A549 (cell line): ENCODE results near the gene GSTM2. TPM values are rescaled to one million over a fixed set of nuclear protein-coding genes. Genes with fewer than 3 reads are reported as not detected.

Source experiments
- ATAC-seq, 2 experiments: fragments of 200-7000 bp in 1 of 2; fragments of >200 bp in 1 of 2; cut with Nextera tagmentation in 1 of 2; cut with Tn5 transposase in 1 of 2; 3 replicates each; pipeline versions ENCODE4 v1.8.0 to v1.9.1; 2018 to 2020; ENCODE audit warnings: mild to moderate bottlenecking in 1 of 2, moderate library complexity in 1 of 2
- CTCF ChIA-PET: fragments of 300-600 bp; sonication (Branson Sonifier 250); formaldehyde crosslinking; extraction: SDS; loops from one replicate; lab custom pipeline; 2021; ENCODE audit warnings: antibody characterized with exemption, inconsistent platforms; lab: Yijun Ruan, JAX
- POLR2A ChIA-PET: fragments of 350-600 bp; formaldehyde crosslinking; extraction: SDS; loops from one replicate; lab custom pipeline; 2021; ENCODE audit warnings: antibody characterized with exemption, inconsistent platforms; lab: Yijun Ruan, JAX
- DNase-seq, 2 experiments: peaks; one replicate each; pipeline versions ENCODE4 v3.0.0 to v3.0.0-alpha.2; 2011 to 2016; ENCODE audit warnings: low read depth in 1 of 2, low spot score in 1 of 2
- FAIRE-seq: peaks from 2 replicates; lab custom pipeline; 2011; peaks lifted over from hg19 to GRCh38; lab: Jason Lieb, UNC
- H3K27ac ChIP-seq, 2 experiments: fragments of >200 bp; sonication (Bioruptor Twin); formaldehyde crosslinking; 3 replicates each; pipeline ENCODE4 v1.5.1; 2016 to 2017
- H3K4me1 ChIP-seq: fragments of >200 bp; sonication (Bioruptor Twin); formaldehyde crosslinking; 3 replicates; pipeline ENCODE4 v1.6.1; 2016
- H3K4me2 ChIP-seq: fragments of >200 bp; sonication (Bioruptor Twin); formaldehyde crosslinking; 3 replicates; pipeline ENCODE4 v1.6.1; 2016
- H3K4me3 ChIP-seq: fragments of >200 bp; sonication (Bioruptor Twin); formaldehyde crosslinking; 3 replicates; pipeline ENCODE4 v1.5.1; 2016
- H3K9me3 ChIP-seq: fragments of >200 bp; sonication (Bioruptor Twin); formaldehyde crosslinking; 3 replicates; pipeline ENCODE4 v1.6.1; 2016
- ATOH8 ChIP-seq: fragments of 250-450 bp; sonication (Bioruptor Pico); IDR thresholded peaks from 2 replicates; pipeline ENCODE4 v1.5.0; 2020; ENCODE audit warnings: low read depth, mild to moderate bottlenecking, moderate library complexity
- CEBPB ChIP-seq, 2 experiments: fragments of >200 bp in 1 of 2; sonication (Bioruptor Twin) in 1 of 2; formaldehyde crosslinking in 1 of 2; IDR thresholded peaks; 2 replicates each; pipeline ENCODE4 v1.6.1; 2012 to 2016
- CHD4 ChIP-seq: fragments of 200-600 bp; sonication (generic); IDR thresholded peaks from 2 replicates; pipeline ENCODE4 v1.6.1; 2016; ENCODE audit warnings: antibody characterized with exemption, mild to moderate bottlenecking, borderline replicate concordance
- EHF ChIP-seq: fragments of 250-450 bp; sonication (Bioruptor Pico); IDR thresholded peaks from 2 replicates; pipeline ENCODE4 v1.5.0; 2020; ENCODE audit warnings: mild to moderate bottlenecking
- ELK1 ChIP-seq: fragments of 150-350 bp; IDR thresholded peaks from 2 replicates; pipeline ENCODE4 v1.6.1; 2014; ENCODE audit warnings: low read depth, mild to moderate bottlenecking, low read length
- ESRRA ChIP-seq: fragments of 150-350 bp; IDR thresholded peaks from 2 replicates; pipeline ENCODE4 v1.6.1; 2014; ENCODE audit warnings: mild to moderate bottlenecking, low read length, borderline replicate concordance
- FOSB ChIP-seq: fragments of 250-450 bp; sonication (Bioruptor Pico); IDR thresholded peaks from 2 replicates; pipeline ENCODE4 v1.5.0; 2020; ENCODE audit warnings: mild to moderate bottlenecking, moderate library complexity
- FOSL2 ChIP-seq, 2 experiments: fragments of 450-650 bp in 1 of 2; fragments of >200 bp in 1 of 2; sonication (Bioruptor Twin) in 1 of 2; formaldehyde crosslinking; IDR thresholded peaks; 2 replicates each; pipeline versions ENCODE4 v1.5.0 to v1.6.1; 2016 to 2020; ENCODE audit warnings: mild to moderate bottlenecking in 1 of 2, moderate library complexity in 1 of 2
- HES2 ChIP-seq: fragments of >200 bp; sonication (Bioruptor Twin); formaldehyde crosslinking; IDR thresholded peaks from 2 replicates; pipeline ENCODE4 v1.6.1; 2016
- HOXA7 ChIP-seq: fragments of 250-450 bp; sonication (Bioruptor Pico); IDR thresholded peaks from 2 replicates; pipeline ENCODE4 v1.5.0; 2020; ENCODE audit warnings: mild to moderate bottlenecking, moderate library complexity
- HOXB5 ChIP-seq: fragments of 250-450 bp; sonication (Bioruptor Pico); IDR thresholded peaks from 2 replicates; pipeline ENCODE4 v1.5.0; 2020; ENCODE audit warnings: mild to moderate bottlenecking, moderate library complexity
- JUNB ChIP-seq: fragments of >200 bp; sonication (Bioruptor Twin); formaldehyde crosslinking; IDR thresholded peaks from 2 replicates; pipeline ENCODE4 v1.6.1; 2016
- KDM5A ChIP-seq: fragments of 200-600 bp; sonication (generic); IDR thresholded peaks from 2 replicates; pipeline ENCODE4 v1.6.1; 2016; ENCODE audit warnings: antibody characterized with exemption, mild to moderate bottlenecking
- MAFK ChIP-seq: fragments of 450-650 bp; IDR thresholded peaks from 2 replicates; pipeline ENCODE4 v1.6.1; 2014; ENCODE audit not compliant: partially characterized antibody
- NR3C1 ChIP-seq: fragments of >200 bp; sonication (Bioruptor Twin); formaldehyde crosslinking; IDR thresholded peaks from 3 replicates; pipeline ENCODE4 v1.6.1; 2017
- PHF8 ChIP-seq: fragments of 200-600 bp; sonication (generic); IDR thresholded peaks from 2 replicates; pipeline ENCODE4 v1.6.1; 2016; ENCODE audit warnings: low read depth, mild to moderate bottlenecking, antibody characterized with exemption, moderate library complexity, borderline replicate concordance
- POLR2A ChIP-seq: IDR thresholded peaks from 2 replicates; pipeline ENCODE4 v1.6.1; 2012; ENCODE audit warnings: mild to moderate bottlenecking, low read length
- POLR2AphosphoS2 ChIP-seq: conservative IDR thresholded peaks from 2 replicates; pipeline ENCODE4 v1.6.1; 2012; ENCODE audit warnings: low read length, improper control_type of control experiment, inconsistent platforms
- RAD21 ChIP-seq, 2 experiments: fragments of >200 bp in 1 of 2; sonication (Bioruptor Twin) in 1 of 2; formaldehyde crosslinking in 1 of 2; IDR thresholded peaks in 1 of 2; conservative IDR thresholded peaks in 1 of 2; 2 replicates in 1 of 2; 3 replicates in 1 of 2; pipeline ENCODE4 v1.6.1; 2012 to 2018; ENCODE audit warnings: inconsistent platforms in 1 of 2
- SMC3 ChIP-seq: fragments of >200 bp; sonication (Bioruptor Twin); formaldehyde crosslinking; IDR thresholded peaks from 3 replicates; pipeline ENCODE4 v1.6.1; 2018; ENCODE audit warnings: inconsistent platforms
- SREBF2 ChIP-seq: fragments of 450-650 bp; IDR thresholded peaks from 2 replicates; pipeline ENCODE4 v1.6.1; 2014; ENCODE audit warnings: mild to moderate bottlenecking, moderate library complexity
- TP53 ChIP-seq: fragments of 250-450 bp; sonication (Bioruptor Pico); IDR thresholded peaks from 2 replicates; pipeline ENCODE4 v1.5.0; 2021; ENCODE audit warnings: mild to moderate bottlenecking, moderate library complexity
- WGBS: methylation state at CpG from one replicate; pipeline ENCODE4 v1.1.6; 2017; ENCODE audit errors: missing lambda C conversion rate; 5-methylcytosine and 5-hydroxymethylcytosine counted together
- polyA plus RNA-seq, 4 experiments: library from polyadenylated mRNA; depleted of rRNA in 3 of 4; stranded (reverse); fragments of >200 nt; fragmentation: RNase III in 1 of 4; extraction: RNeasy Plus Mini Kit Qiagen cat#74134 plus additional on column Dnase treatment in 1 of 4; gene quantifications; 2 replicates in 3 of 4; 3 replicates in 1 of 4; pipeline ENCODE4 v1.2.3, GENCODE V29; 2011 to 2017

Gene GSTM2
- polyA plus RNA-seq, 2 of the 4 experiments (the other 2 are of a cell fraction) = 4.8 to 6.5 TPM

GRCh38 chr1:109625176-109625575 is 42.7 kb upstream of the GSTM2 start:
- Histone ChIP-seq H3K4me2 (no peak overlapping the region), H3K9me3 (no peaks in the 10 kb centered on the region), H3K4me3 (no peak overlapping the region)
- CTCF ChIA-PET = interaction anchor here (1.5 to 21.4 kb wide), 5 partner anchors 15 to 359 kb away, joined by 5 to 295 read pairs (median 11); partner anchors contain the start of gene AHCYL1
- POLR2A ChIA-PET = no interaction called here
- no peak for FAIRE-seq
- no peak for DNase-seq
- TF ChIP-seq MAFK (no peak), ESRRA (no peak), ATOH8 (CRISPR knock-in tag) (no peak), EHF (CRISPR knock-in tag) (no peak), HOXB5 (CRISPR knock-in tag) (no peak), JUNB (no peak), HOXA7 (no peak), CHD4 (no peak), NR3C1 (no peak), HES2 (no peak), SMC3 (no peak), ELK1 (no peak), KDM5A (no peak), POLR2A (no peak), FOSL2 (IDR thresholded peaks at IDR 0.05) (no peak), FOSL2 (CRISPR knock-in tag; IDR thresholded peaks at IDR 0.05) (no peak), PHF8 (no peak), RAD21 (conservative IDR thresholded peaks at IDR 0.05 in 1 of 2, IDR thresholded peaks at IDR 0.05 in 1 of 2) (no peak), CEBPB (IDR thresholded peaks at IDR 0.05) (no peak)
- TF ChIP-seq, all 56 proteins: peak for 0
- ATAC-seq = no peak
- over 99% methylated on average over 15 of the region's 16 CpGs for WGBS
- no peak overlapping the region for H3K27ac ChIP-seq
- peaks cover 21% of the 10 kb centered on the region for H3K4me1 ChIP-seq

- no peak for FAIRE-seq
- no peak overlapping the region for H3K4me3 ChIP-seq
- no peak for DNase-seq
- no peaks in the 10 kb centered on the region for H3K9me3 ChIP-seq
- no peak for TF ChIP-seq FOSB (CRISPR knock-in tag)
- no peak for TF ChIP-seq NR3C1
- TF ChIP-seq CHD4 = no peak
- no peak for TF ChIP-seq POLR2AphosphoS2
- TF ChIP-seq SREBF2 = no peak
- no peak for TF ChIP-seq FOSL2 (IDR thresholded peaks at IDR 0.05)
- no peak for TF ChIP-seq FOSL2 (CRISPR knock-in tag; IDR thresholded peaks at IDR 0.05)
- TF ChIP-seq SMC3 = no peak
- TF ChIP-seq TP53 = no peak
- TF ChIP-seq, all 56 proteins: peak for 0
- ChIA-PET POLR2A (no interaction called here), CTCF (interaction anchor here (1.5 to 21.4 kb wide), 5 partner anchors 14 to 358 kb away, joined by 5 to 295 read pairs (median 11); partner anchors contain the start of gene AHCYL1)
- WGBS = 87% methylated on average over 31 of the region's 32 CpGs
- no peak for ATAC-seq
- H3K4me1 ChIP-seq = peaks cover 21% of the 10 kb centered on the region
- no peak overlapping the region for H3K4me2 ChIP-seq
- no peak overlapping the region for H3K27ac ChIP-seq
Measured at GRCh38 chr1:109625601-109626560, 42.0 kb upstream of the GSTM2 start.
